Activated CD4-positive, alpha-beta T cell treated with anti-CD3 and anti-CD28 coated beads, Interleukin-2, amount 10 ng/mL, durations not matched to agents 24 days and 14 days (primary cell): ENCODE measurements around the gene NCS1. TPM values are rescaled to one million over a fixed set of nuclear protein-coding genes. Genes with fewer than 3 reads are reported as not detected.

Experiments used
- DNase-seq: peaks from one replicate; pipeline ENCODE4 v3.0.0; 2022
- H3K27ac Mint-ChIP-seq: one replicate; pipeline ENCODE4 v1.8.0; 2022; ENCODE audit warnings: mild to moderate bottlenecking, mixed read lengths
- H3K27me3 Mint-ChIP-seq: one replicate; pipeline ENCODE4 v1.8.0; 2022; ENCODE audit warnings: mixed read lengths
- H3K36me3 Mint-ChIP-seq: one replicate; pipeline ENCODE4 v1.8.0; 2022; ENCODE audit warnings: low read depth, mild to moderate bottlenecking, mixed read lengths
- H3K4me1 Mint-ChIP-seq: one replicate; pipeline ENCODE4 v1.8.0; 2021; ENCODE audit warnings: mixed read lengths
- H3K4me3 Mint-ChIP-seq: one replicate; pipeline ENCODE4 v1.8.0; 2022; ENCODE audit warnings: mild to moderate bottlenecking, moderate library complexity, mixed read lengths
- H3K9me3 Mint-ChIP-seq: one replicate; pipeline ENCODE4 v1.8.0; 2021; ENCODE audit warnings: mixed read lengths
- intact Hi-C: fragments of 100-400 bp; cut with micrococcal nuclease; formaldehyde crosslinking; loops from one replicate; pipeline ENCODE4 v1.15.1; 2023
- total RNA-seq: library from RNA; stranded (reverse); gene quantifications from 2 replicates; pipeline ENCODE4 v1.2.3, GENCODE V29; 2022

NCS1 gene
- total RNA-seq, 1 donor from 2014 or later = 5.4 TPM

GRCh38 chr9:130260816-130261765 lies 88.9 kb downstream of the NCS1 start:
- Mint-ChIP-seq H3K4me1 (no peaks in the 10 kb centered on the region), H3K27ac (no peak overlapping the region), H3K36me3 (no peaks in the 10 kb centered on the region), H3K9me3 (no peaks in the 10 kb centered on the region), H3K27me3 (peaks cover 41% of the 10 kb centered on the region), H3K4me3 (no peak overlapping the region)
- DNase-seq = no peak
- intact Hi-C loops = no loop called here

DNA sequence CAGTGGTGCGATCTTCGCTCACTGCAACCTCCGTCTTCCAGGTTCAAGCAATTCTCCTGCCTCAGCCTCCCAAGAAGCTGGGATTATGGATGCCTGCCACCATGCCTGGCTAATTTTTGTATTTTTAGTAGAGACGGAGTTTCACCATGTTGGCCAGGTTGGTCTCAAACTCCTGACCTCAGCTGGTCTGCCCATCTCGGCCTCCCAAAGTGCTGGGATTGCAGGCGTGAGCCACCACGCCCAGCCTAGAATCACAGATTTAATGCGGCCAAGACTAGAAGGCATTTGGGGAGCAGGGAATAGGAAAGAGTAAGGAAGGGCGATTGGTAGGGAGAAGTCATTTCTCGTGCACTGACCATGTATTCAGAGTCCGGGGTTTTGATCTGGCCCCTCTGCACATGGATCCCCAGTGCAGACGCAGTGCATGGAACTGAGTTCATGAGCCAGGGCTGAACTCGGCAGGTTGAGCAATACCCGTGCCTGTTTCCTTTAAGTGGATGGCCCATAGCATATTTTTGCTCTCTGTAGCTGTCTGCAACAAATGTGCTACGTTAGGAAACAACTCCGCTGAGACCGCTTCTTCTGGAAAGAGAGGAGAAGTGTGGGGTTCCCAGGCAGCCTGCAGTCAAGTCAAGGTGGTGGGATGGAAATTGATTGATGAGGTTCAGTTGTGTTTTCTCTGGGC lies 90.0 kb downstream of the NCS1 start:
- H3K4me1 Mint-ChIP-seq = no peaks in the 10 kb centered on the region
- no peaks in the 10 kb centered on the region for H3K9me3 Mint-ChIP-seq
- H3K27ac Mint-ChIP-seq = no peak overlapping the region
- no peak for DNase-seq
- H3K36me3 Mint-ChIP-seq = no peaks in the 10 kb centered on the region
- H3K27me3 Mint-ChIP-seq = peaks cover 50% of the 10 kb centered on the region
- intact Hi-C loops = no loop called here
- H3K4me3 Mint-ChIP-seq = no peak overlapping the region

- Mint-ChIP-seq H3K4me1 (no peaks in the 10 kb centered on the region), H3K27ac (no peak overlapping the region), H3K4me3 (no peak overlapping the region), H3K27me3 (peaks cover 50% of the 10 kb centered on the region), H3K36me3 (no peaks in the 10 kb centered on the region), H3K9me3 (no peaks in the 10 kb centered on the region)
- intact Hi-C loops = no loop called here
- no peak for DNase-seq
Observed at GRCh38 chr9:130262771-130263170, 90.6 kb downstream of the NCS1 start.

- peaks cover 58% of the 10 kb centered on the region for H3K27me3 Mint-ChIP-seq
- no peak for DNase-seq
- intact Hi-C loops = no loop called here
Observed at GRCh38 chr9:130263601-130264413, 91.6 kb downstream of the NCS1 start.

DNA sequence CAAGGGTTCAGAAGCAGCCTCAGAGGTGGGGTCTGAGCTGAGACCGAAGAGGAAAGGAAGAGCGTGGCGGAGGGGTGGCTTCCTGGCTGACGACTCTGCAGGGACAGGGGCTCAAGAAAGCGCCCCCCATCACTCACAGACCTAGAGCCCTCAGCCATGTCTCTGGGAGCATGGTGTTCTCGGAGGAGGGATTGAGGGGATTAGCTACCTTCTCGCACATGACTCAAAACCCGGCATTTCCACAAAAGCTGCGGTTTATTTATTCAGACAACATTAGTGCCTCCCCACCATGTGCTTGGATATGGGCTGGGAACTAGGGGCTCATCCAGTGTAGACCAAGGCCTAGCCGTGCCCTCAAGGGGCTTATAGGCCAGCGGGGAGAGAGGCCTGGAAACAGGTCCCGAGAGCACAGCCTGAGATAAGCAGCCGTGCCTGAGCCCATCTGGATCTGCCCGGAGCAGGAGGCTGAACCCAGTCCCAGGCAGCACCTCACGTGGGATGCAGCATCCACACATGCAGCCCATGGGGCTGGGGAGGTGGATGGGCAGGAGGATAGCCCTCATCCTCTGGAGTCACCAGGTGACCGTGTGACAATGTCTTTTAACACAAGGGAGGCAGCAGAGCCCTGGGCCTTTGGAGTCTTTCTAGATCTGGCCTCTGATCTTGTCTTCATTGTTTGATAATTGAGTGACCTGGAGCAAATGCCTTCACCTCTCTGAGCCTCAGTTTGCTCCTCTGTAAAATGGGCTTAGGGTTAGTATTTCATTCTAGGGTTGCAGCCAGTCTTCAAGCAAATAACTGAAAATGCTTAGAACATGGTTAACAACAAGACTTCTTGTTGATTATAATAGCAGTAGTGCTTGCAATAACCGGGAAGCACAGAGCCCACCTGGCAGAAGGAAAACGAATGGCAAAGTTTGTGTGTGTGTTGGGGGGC lies 92.5 kb downstream of the NCS1 start:
- no peak overlapping the region for H3K4me3 Mint-ChIP-seq
- no peak overlapping the region for H3K27ac Mint-ChIP-seq
- H3K4me1 Mint-ChIP-seq = no peaks in the 10 kb centered on the region
- no peak for DNase-seq
- intact Hi-C loops = no loop called here
- no peaks in the 10 kb centered on the region for H3K9me3 Mint-ChIP-seq
- no peaks in the 10 kb centered on the region for H3K36me3 Mint-ChIP-seq
- peaks cover 57% of the 10 kb centered on the region for H3K27me3 Mint-ChIP-seq

More at GRCh38 chr9:130263601-130264413, 91.6 kb downstream of the NCS1 start:
- Mint-ChIP-seq H3K27ac (no peak overlapping the region), H3K4me3 (no peak overlapping the region), H3K4me1 (no peaks in the 10 kb centered on the region), H3K9me3 (no peaks in the 10 kb centered on the region), H3K36me3 (no peaks in the 10 kb centered on the region)

DNA sequence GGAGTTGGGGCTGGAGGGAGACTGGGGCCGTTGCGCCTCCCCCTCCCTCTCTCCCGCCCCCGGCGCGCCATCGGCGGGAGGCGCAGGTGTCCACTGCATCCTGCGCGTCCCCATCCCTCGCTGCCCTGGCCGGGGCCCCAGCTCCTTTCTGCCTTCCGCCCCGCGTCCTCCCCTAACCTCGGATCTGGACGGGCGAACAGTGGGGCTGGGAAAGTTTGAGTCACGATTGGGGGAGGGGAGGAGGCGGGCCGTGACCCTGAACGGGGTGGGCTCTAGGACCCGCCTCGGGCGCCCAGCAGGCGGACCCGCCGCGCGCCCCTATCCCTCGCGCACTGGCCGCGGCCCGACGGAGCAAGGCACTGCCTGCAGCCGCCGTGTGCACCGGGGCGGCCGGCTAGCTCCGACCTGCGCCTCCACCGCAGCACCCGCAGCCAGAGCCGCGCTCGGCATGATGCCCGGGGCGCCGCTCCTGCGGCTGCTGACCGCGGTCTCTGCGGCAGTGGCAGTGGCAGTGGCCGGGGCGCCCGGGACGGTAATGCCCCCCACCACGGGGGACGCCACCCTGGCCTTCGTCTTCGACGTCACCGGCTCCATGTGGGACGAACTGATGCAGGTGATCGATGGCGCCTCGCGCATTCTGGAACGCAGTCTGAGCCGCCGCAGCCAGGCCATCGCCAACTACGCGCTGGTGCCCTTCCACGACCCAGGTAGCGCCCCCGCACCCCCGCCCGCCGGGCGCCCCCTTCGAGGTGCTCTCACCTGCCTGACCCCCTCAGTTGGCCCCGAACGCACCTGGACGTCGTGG lies 93.4 kb downstream of the NCS1 start, which contains the start of gene HMCN2:
HMCN2 (plus strand) TSS at position 330 of the 805 bp plus-strand sequence; CDS start at position 449, 119 bp downstream.
- Mint-ChIP-seq H3K36me3 (no peaks in the 10 kb centered on the region), H3K4me1 (no peaks in the 10 kb centered on the region), H3K27me3 (peaks cover 52% of the 10 kb centered on the region), H3K4me3 (no peak within 1 kb of the TSS), H3K9me3 (no peaks in the 10 kb centered on the region), H3K27ac (no peak within 1 kb of the TSS)
- intact Hi-C loops = no loop called here
- DNase-seq = no peak

- no peaks in the 10 kb centered on the region for H3K4me1 Mint-ChIP-seq
- DNase-seq = no peak
- no peak overlapping the region for H3K27ac Mint-ChIP-seq
- no peaks in the 10 kb centered on the region for H3K36me3 Mint-ChIP-seq
- peaks cover 53% of the 10 kb centered on the region for H3K27me3 Mint-ChIP-seq
- intact Hi-C loops = no loop called here
- no peak overlapping the region for H3K4me3 Mint-ChIP-seq
- no peaks in the 10 kb centered on the region for H3K9me3 Mint-ChIP-seq
Observed at GRCh38 chr9:130266236-130267098, 94.3 kb downstream of the NCS1 start.

DNA sequence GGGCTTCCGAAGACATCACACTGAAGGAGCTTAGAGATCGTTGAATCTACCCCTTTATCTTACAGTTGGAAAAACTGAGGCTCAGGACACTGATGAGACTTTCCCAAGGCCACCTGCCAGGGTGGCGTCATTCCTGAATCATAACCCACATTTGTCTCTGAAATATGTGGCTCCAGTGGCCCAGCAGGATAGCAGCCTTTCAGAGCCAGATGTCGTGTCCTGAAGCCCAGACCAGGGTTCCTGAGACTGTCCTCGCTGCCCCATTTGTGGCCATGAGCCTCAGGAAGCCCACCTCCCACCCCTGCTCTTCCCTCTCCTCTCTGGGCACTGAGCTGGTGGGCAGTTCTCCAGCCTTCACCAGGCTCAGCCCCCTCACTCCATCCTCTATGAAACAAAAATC lies 95.7 kb downstream of the NCS1 start:
- Mint-ChIP-seq H3K4me3 (no peak overlapping the region), H3K36me3 (no peaks in the 10 kb centered on the region), H3K4me1 (no peaks in the 10 kb centered on the region), H3K27ac (no peak overlapping the region), H3K27me3 (peaks cover 53% of the 10 kb centered on the region), H3K9me3 (no peaks in the 10 kb centered on the region)
- intact Hi-C loops = no loop called here
- no peak for DNase-seq

- no peak overlapping the region for H3K4me3 Mint-ChIP-seq
- DNase-seq = no peak
- peaks cover 49% of the 10 kb centered on the region for H3K27me3 Mint-ChIP-seq
Observed at GRCh38 chr9:130268521-130269211, 96.5 kb downstream of the NCS1 start.

GRCh38 chr9:130271473-130271872 lies 99.3 kb downstream of the NCS1 start:
- no peak overlapping the region for H3K27ac Mint-ChIP-seq

More at GRCh38 chr9:130268521-130269211, 96.5 kb downstream of the NCS1 start:
- Mint-ChIP-seq H3K27ac (no peak overlapping the region), H3K4me1 (no peaks in the 10 kb centered on the region), H3K36me3 (no peaks in the 10 kb centered on the region), H3K9me3 (no peaks in the 10 kb centered on the region)
- intact Hi-C loops = no loop called here

GRCh38 chr9:130275156-130275555 lies 103.0 kb downstream of the NCS1 start:
- Mint-ChIP-seq H3K27me3 (peaks cover 11% of the 10 kb centered on the region), H3K36me3 (no peaks in the 10 kb centered on the region), H3K9me3 (no peaks in the 10 kb centered on the region), H3K4me3 (no peak overlapping the region), H3K4me1 (no peaks in the 10 kb centered on the region), H3K27ac (no peak overlapping the region)
- no peak for DNase-seq
- intact Hi-C loops = no loop called here

More at GRCh38 chr9:130271473-130271872, 99.3 kb downstream of the NCS1 start:
- Mint-ChIP-seq H3K27me3 (peaks cover 33% of the 10 kb centered on the region), H3K4me3 (no peak overlapping the region), H3K9me3 (no peaks in the 10 kb centered on the region), H3K36me3 (no peaks in the 10 kb centered on the region), H3K4me1 (no peaks in the 10 kb centered on the region)
- intact Hi-C loops = no loop called here
- no peak for DNase-seq
